NCI-H128 (cell line): ENCODE data around the gene HEPN1.
"Not testable (repeated sequence)": the region's sequence is repeated elsewhere in the genome, so short reads cannot be mapped to it uniquely, and the experiment has no call there.

Source experiments
- DNase-seq: peaks from one replicate; lab custom pipeline; 2025; ENCODE audit not compliant: unreplicated experiment; lab: John Stamatoyannopoulos, UW

HEPN1 gene

GRCh38 chr11:124941703-124942102, 22.7 kb downstream of the HEPN1 start:
- DNase-seq = no peak

GRCh38 chr11:124942466-124943253, 23.6 kb downstream of the HEPN1 start:
- DNase-seq = no peak

DNA sequence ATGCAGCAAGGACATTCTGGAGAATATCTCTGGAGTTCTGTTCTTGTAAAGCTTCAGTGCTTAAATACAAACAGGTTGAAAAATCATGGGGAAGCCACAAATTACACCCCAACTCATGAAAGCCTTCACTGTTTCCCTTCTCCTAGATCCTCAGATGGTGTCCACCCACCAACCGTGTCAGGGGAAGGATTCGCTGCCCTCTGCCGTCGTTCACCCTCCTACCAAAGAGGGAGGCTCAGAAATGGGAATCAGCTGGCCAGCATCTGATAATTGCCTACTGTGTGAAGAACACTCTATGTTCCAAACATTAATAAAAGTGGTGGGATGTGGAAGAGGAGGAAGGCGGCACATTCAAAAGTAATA, 24.2 kb downstream of the HEPN1 start:
- DNase-seq = no peak

DNA sequence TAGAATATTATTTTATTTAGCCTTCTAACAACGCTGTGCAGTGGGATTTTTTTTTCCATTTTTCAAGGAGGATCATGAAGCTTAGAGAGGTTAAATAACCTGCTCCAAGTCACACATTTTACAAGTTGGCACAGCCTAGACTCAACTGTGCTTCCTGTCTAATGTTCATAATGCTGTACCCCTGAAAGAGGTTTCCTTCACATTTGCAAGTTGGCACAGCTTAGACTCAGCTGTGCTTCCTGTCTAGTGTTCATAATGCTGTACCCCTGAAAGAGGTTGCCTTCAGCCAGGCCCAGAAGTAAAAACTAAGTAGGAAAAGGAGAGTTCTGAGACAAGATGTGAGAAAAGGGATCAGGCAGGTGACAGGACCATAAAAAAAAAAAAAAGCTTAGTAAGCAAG, 24.7 kb downstream of the HEPN1 start:
- no peak for DNase-seq

DNA sequence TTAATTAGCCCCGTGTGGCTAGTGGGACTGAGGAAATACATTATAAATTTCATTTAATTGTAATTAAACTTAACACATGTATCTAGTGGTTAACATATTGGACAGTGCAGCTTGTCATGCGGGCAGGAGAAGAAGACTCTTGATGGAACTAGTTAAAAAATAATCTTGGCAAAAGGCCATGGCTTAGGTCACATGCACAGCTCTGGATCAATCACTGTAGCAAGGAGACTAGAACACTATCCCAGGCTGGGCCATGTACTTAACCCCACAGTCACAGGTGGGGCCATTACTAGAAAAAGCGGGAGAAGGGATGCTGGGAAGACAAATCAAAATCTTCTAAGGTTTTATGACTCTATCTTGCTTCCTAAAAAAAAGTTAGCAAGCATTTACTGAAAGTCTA, 25.5 kb downstream of the HEPN1 start:
- DNase-seq = no peak

DNA sequence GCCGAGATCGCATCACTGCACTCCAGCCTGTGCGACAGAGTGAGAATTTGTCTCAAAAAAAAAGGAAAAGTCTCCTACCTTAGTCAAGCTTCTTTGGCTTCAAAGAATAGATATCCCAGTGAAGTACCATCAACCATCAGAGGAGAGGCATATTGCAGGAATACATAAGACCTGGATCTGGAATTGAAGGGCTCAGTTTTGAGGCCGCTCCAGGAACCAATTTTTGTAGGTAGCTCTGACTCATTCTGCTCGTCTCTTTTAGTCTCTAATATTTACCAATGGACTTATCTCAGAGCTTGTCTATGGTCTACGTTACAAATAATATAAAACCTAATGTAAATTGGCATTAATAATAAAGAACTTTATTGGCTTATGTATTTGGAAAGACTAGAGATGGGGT, 26.8 kb downstream of the HEPN1 start:
- DNase-seq = no peak

GRCh38 chr11:124946735-124947141, 27.7 kb downstream of the HEPN1 start:
- DNase-seq = no peak

DNA sequence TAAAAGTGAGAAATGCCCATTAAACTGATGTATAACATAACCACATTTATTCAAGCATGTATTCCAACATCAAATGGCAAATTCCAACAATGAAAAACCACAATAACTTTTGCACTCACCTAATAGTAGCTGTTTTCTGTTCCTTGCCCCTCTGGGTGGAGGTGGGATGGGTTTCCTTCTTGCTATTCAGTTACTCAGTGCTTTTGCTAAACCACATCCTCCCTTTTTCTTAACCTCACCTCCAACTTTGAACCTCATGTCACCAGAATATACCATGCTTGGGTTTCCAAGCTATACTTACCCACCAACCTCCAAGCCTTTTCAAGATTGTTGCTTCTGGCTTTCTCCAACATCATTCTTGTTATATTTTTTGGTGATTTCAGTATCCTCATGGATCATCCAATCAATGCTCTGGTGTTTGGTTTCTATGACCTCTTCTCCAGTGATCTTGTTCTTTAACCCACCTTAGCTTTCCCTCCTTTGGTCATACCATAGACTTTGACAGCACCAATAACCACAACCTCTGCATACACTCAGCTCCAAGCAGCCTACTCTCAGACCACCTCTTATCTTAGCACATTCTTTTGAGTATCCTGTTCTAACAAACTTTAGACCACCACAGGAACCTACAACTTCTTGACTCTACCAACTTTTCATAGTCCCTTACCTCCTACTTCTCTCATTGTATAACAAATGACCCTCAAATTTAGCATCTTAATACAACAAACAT, 31.7 kb downstream of the HEPN1 start:
- no peak for DNase-seq

DNA sequence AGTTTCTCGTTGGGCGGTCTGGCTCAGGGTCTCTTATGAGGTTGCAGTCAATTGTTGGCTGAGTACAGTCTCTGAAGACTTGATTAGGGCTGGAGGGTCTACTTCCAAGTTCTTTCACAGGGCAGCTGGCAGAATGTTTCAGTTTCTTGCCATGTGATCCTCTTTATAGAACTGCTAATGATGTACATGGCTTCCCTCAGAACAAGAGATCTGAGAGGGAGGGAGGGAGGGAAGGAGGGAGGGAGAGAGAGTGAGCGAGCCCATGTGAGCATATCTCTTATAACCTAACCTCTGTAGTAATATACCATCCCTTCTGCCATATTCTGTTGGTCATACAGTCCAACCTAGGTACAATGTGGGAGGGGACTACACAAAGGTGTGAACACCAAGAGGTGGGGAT, 32.3 kb downstream of the HEPN1 start:
- no peak for DNase-seq

- peak; percentile 90 for DNase-seq
These were observed 34.9 kb downstream of the HEPN1 start, which contains the start of gene CCDC15 for GRCh38 chr11:124953753-124954589. TSS of gene CCDC15 (plus strand) at chr11:124954202. CDS start at chr11:124954733, 531 bp downstream.

- no peak for DNase-seq
These were observed 35.5 kb downstream of the HEPN1 start for GRCh38 chr11:124954590-124954955.

GRCh38 chr11:124955035-124955434, 36.0 kb downstream of the HEPN1 start:
- DNase-seq = no peak

DNA sequence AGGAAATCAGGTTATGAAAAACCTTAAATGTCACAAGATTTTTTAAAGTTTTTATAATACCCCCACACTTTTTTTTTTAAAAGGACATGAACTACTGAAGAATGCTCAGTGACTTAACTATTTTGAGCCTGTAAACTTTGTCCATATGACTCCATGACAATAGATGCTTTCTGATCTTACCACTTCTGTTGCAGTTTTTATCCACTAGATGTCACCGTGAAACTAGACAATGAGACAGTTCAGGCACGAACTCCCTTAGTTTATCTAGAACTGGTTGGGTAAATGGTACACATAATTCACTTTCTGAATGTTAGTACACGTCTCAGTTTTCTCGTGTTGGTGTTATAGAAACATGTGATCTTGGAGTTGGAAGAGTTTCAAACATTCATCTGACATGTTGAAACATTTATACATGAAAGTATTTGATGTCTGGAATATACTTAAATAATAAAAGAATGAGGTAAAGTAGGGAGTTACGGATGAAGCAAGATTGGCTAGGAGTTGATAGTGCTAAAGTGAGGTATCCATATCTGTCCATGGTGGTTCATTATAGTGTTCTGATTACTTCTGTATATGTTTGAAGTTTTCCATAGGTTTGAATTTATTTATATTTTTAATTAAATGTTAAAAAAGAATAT, 43.0 kb downstream of the HEPN1 start:
- DNase-seq = peak; percentile 2

- not testable (repeated sequence) for DNase-seq
These were observed 49.1 kb downstream of the HEPN1 start for GRCh38 chr11:124968197-124968596.
